Gastrocnemius medialis (tissue), 4 donors: ENCODE data around the gene VCPKMT.

Experiments used
- CTCF ChIP-seq, 5 experiments: fragments of 450-650 bp in 3 of 5; fragments of 200-600 bp in 2 of 5; sonication (generic) in 2 of 5; IDR thresholded peaks in 4 of 5; conservative IDR thresholded peaks in 1 of 5; 1 replicate in 4 of 5; 2 replicates in 1 of 5; pipeline ENCODE4 v1.5.1; 2016 to 2019; ENCODE audit warnings: antibody characterized with exemption in 5 of 5, mild to moderate bottlenecking in 3 of 5, moderate library complexity in 3 of 5
- POLR2A ChIP-seq, 2 donors: fragments of 450-650 bp; IDR thresholded peaks; one replicate each; pipeline ENCODE4 v1.6.1; 2017; ENCODE audit warnings: antibody characterized with exemption in 2 of 2, mild to moderate bottlenecking in 2 of 2, moderate library complexity in 2 of 2

- TF ChIP-seq CTCF (IDR thresholded peaks at IDR 0.05 in 4 of 5, conservative IDR thresholded peaks at IDR 0.05 in 1 of 5) = no peak
- TF ChIP-seq POLR2A (IDR thresholded peaks at IDR 0.05) = no peak
Measured at GRCh38 chr14:50062438-50063085, 53.8 kb downstream of the VCPKMT start.
